GM21381 (cell line): Measurements from ENCODE around the gene PSMD2.

ENCODE experiments used
- ATAC-seq: cut with Tn5 transposase; IDR thresholded peaks from one replicate; pipeline ENCODE4 v1.9.1; 2021; ENCODE audit warnings: mild to moderate bottlenecking, moderate library complexity; ENCODE audit not compliant: unreplicated experiment

Gene PSMD2

GRCh38 chr3:184277366-184277765 lies 21.7 kb upstream of the PSMD2 start:
- no peak for ATAC-seq

GRCh38 chr3:184282941-184283340 lies 16.1 kb upstream of the PSMD2 start:
- no peak for ATAC-seq

DNA sequence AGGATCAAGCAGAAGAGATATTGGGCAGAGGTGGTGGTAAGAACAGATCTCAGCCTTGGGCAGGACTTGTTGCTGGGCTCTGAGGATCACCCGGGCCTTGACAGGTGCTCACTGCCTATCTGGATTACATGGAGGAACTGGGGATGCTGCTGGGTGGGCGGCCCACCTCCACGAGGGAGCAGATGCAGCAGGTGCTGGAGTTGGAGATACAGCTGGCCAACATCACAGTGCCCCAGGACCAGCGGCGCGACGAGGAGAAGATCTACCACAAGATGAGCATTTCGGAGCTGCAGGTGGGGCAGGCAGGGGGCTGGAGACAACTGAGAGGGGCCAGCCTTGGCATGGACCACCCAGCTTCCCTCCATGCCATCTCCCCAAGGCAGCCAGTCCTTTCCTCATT lies 15.4 kb upstream of the PSMD2 start:
- ATAC-seq: no peak

DNA sequence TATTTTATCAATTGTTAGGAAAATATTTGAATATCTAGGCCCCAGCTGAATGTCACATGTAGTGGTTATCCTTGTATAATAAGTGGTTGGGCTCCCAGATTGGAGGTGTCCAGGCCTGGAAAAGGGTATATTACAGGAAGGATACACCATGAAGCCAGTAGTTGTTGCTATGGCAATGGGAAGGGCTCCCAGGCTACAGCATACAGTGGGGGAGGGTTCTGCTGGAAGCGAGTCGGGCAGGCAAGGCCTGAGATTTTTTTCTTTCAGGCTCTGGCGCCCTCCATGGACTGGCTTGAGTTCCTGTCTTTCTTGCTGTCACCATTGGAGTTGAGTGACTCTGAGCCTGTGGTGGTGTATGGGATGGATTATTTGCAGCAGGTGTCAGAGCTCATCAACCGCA lies 14.3 kb upstream of the PSMD2 start:
- no peak for ATAC-seq

- no peak for ATAC-seq
Observed at GRCh38 chr3:184289426-184289938, 9.6 kb upstream of the PSMD2 start.

DNA sequence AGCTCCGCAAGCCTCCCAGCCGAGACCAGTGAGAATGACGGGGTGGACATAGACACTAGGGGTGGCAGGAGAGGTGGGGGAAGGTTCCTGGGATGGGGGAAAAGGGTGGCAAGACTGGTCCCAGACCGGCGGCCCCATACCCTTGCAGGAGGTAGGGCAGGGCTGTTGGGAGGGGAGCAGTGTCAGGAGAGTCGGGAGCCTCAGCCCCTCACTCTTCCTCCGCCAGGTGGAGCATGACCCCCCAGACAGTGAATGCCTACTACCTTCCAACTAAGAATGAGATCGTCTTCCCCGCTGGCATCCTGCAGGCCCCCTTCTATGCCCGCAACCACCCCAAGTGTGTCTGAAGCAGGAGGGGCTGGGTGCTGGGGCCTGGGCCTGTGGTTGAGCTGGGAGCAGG lies 8.7 kb upstream of the PSMD2 start:
- no peak for ATAC-seq

DNA sequence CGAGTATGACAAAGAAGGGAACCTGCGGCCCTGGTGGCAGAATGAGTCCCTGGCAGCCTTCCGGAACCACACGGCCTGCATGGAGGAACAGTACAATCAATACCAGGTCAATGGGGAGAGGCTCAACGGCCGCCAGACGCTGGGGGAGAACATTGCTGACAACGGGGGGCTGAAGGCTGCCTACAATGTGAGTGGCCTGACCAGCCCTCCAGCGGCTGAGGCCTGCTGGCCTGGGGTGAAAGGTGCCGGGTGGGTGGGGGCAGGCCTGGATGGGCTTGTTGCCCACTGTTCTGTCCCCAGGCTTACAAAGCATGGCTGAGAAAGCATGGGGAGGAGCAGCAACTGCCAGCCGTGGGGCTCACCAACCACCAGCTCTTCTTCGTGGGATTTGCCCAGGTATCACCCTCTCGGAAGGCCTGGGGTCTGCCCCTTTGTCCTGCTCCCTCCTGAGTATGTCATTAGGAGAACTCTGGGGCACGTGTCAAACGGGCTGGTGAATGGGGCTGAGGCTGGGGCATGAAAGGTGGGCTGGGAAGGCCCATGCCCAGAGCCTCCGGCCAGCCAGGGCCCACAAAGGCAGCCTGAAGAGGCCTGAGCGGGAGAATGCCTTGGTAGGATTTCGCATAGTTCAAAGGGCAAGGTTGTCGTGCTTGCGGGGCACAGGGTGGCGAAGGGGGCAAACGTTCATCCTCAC lies 7.8 kb upstream of the PSMD2 start:
- no peak for ATAC-seq

GRCh38 chr3:184291738-184292445 lies 7.1 kb upstream of the PSMD2 start:
- no peak for ATAC-seq

DNA sequence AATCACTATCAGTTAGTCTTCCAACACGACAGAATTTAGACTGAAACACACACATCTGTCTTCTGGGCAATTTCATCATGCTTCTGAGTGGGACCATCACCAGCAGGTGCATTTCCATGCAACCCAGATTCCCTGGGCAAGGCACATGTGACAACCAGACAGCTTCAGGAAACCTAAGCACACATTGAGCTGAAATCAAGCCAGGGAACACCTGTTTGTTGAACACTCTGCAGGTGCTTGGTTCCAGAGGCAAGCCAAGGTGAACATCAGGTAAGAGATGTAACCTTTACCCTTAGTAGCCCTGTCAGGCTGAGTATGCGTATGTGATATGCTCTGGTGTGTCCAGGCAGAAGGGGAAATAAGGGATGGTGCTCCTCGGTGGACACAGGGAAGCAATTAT lies 3.3 kb upstream of the PSMD2 start:
- ATAC-seq: no peak

GRCh38 chr3:184296616-184297015 lies 2.4 kb upstream of the PSMD2 start:
- no peak for ATAC-seq

GRCh38 chr3:184299488-184300377 lies 692 bp downstream of the PSMD2 start:
- ATAC-seq: no peak

- ATAC-seq: no peak
Observed at GRCh38 chr3:184300378-184300720, 1.3 kb downstream of the PSMD2 start.

DNA sequence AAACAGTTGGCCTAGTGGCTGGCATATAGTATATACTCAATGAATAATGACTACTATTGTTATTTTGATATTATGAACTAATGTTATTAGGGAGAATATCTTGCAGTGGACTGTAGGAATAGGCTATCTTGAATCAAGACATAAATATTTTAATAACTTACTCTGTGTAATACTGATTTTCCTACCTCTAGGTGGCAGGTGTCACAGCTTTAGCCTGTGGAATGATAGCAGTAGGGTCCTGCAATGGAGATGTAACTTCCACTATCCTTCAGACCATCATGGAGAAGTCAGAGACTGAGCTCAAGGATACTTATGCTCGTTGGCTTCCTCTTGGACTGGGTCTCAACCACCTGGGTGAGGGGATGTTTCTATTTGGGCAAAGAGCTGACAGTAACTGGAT lies 6.5 kb downstream of the PSMD2 start:
- ATAC-seq: no peak

GRCh38 chr3:184306341-184306972 lies 7.4 kb downstream of the PSMD2 start:
- no peak for ATAC-seq

- ATAC-seq: no peak
Observed at GRCh38 chr3:184307915-184308314, 8.9 kb downstream of the PSMD2 start.

DNA sequence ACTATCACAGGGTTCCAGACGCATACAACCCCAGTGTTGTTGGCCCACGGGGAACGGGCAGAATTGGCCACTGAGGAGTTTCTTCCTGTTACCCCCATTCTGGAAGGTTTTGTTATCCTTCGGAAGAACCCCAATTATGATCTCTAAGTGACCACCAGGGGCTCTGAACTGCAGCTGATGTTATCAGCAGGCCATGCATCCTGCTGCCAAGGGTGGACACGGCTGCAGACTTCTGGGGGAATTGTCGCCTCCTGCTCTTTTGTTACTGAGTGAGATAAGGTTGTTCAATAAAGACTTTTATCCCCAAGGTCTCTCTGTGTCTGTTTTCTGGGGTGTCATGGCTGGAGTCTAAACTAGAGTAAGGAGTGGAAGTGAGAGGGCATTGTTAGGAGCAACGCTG lies 9.7 kb downstream of the PSMD2 start:
- ATAC-seq: no peak

DNA sequence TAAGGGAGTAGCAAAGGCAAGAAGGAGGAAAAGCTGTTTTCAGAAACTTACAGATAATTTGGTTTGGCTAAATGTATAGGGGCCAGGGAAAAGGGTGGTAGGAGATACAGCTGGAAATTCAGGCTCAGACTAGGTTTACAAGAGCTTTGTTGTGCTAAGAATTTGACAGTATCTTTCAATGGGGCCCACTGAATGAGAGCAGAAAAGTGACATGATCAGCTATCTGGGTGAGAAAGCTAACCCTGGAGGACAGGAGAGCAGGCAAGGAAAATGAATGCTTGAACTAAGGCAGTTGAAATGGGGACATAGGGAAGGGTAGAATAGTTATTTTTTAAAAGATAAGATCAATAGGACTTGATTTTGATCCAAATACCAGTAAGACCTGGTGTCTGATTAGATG lies 12.6 kb downstream of the PSMD2 start:
- no peak for ATAC-seq

DNA sequence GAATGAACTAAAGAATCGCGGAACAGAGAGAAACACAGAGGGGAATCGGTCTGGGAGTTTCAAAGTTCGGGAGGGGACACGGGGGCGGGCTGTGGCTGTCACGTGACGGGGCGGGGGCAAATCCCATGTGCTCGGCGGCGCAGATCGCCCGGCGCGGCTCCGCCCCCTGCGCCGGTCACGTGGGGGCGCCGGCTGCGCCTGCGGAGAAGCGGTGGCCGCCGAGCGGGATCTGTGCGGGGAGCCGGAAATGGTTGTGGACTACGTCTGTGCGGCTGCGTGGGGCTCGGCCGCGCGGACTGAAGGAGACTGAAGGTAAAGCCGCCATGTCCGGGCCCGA lies 15.3 kb downstream of the PSMD2 start, which contains the start of gene EIF4G1:
TSS of gene EIF4G1 (plus strand) at position 244 of the 337 bp plus-strand sequence. CDS start 1,191 bp downstream, outside the sequence.
- ATAC-seq: peak; percentile 76

- ATAC-seq: peak; percentile 45
Observed at GRCh38 chr3:184314700-184315542, 15.9 kb downstream of the PSMD2 start.

GRCh38 chr3:184315543-184315867 lies 16.5 kb downstream of the PSMD2 start:
- ATAC-seq: no peak
